ENCODE data around the gene NEK2.
"Not testable (repeated sequence)": the region's sequence is repeated elsewhere in the genome, so short reads cannot be mapped to it uniquely, and the experiment has no call there.

NEK2 gene

GRCh38 chr1:211628417-211628816 lies 47.0 kb downstream of the NEK2 start:
- H3K36me3 Mint-ChIP-seq (ENCODE audit: insufficient read depth): no peaks in the 10 kb centered on the region
- no peak overlapping the region for H3K27ac Mint-ChIP-seq
- H3K4me1 Mint-ChIP-seq (ENCODE audit: low read depth in 2 of 2): peaks cover 0 to 9% of the 10 kb centered on the region in 2 donors
- H3K4me3 Mint-ChIP-seq: no peak overlapping the region
- H3K9me3 Mint-ChIP-seq: no peaks in the 10 kb centered on the region
- no peak for DNase-seq
- no peaks in the 10 kb centered on the region for H3K27me3 Mint-ChIP-seq
- no peak for ATAC-seq (replicated peaks)

- no peaks in the 10 kb centered on the region for H3K36me3 Mint-ChIP-seq (ENCODE audit: insufficient read depth)
- peaks cover 0 to 4% of the 10 kb centered on the region in 2 donors for H3K4me1 Mint-ChIP-seq (ENCODE audit: low read depth in 2 of 2)
- no peaks in the 10 kb centered on the region for H3K9me3 Mint-ChIP-seq
- no peak overlapping the region for H3K27ac Mint-ChIP-seq
- H3K4me3 Mint-ChIP-seq: no peak overlapping the region
- no peak for ATAC-seq (replicated peaks)
- DNase-seq: no peak
- H3K27me3 Mint-ChIP-seq: no peaks in the 10 kb centered on the region
Observed at GRCh38 chr1:211627259-211627658, 48.2 kb downstream of the NEK2 start.

- H3K27ac Mint-ChIP-seq; H3K27me3 Mint-ChIP-seq; DNase-seq; H3K9me3 Mint-ChIP-seq; H3K36me3 Mint-ChIP-seq (ENCODE audit: insufficient read depth); ATAC-seq (replicated peaks); H3K4me1 Mint-ChIP-seq (ENCODE audit: low read depth in 2 of 2); H3K4me3 Mint-ChIP-seq: not testable (repeated sequence)
Observed at GRCh38 chr1:211625866-211626265, 49.6 kb downstream of the NEK2 start.

- no peaks in the 10 kb centered on the region for H3K4me1 Mint-ChIP-seq (ENCODE audit: low read depth in 2 of 2)
- H3K27me3 Mint-ChIP-seq: no peaks in the 10 kb centered on the region
- peak in 2 of 3 experiments; percentile 12 to 15 for DNase-seq
Observed at GRCh38 chr1:211625040-211625439, 50.4 kb downstream of the NEK2 start.

DNA sequence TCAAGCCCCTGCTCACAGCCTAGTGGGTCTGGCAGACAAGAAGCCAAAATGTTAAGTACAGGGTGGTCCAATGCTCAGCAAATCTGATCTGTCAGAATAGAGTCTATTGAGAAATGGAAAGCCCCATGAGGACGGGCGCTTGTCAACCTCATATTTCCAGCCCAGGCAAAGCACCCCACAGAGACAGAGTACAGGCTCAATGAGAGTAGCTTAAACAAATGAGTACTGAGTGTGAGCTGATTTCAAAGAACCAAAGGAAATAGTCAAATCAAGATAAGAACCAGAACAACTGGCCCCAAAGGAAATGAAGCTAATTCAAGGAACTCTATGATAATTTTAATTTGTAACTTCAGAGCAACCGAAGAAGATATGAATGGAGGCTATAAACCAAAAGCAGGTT lies 51.9 kb downstream of the NEK2 start:
- Mint-ChIP-seq H3K4me3 (no peak overlapping the region), H3K27me3 (no peaks in the 10 kb centered on the region), H3K27ac (no peak overlapping the region), H3K4me1 (ENCODE audit: low read depth in 2 of 2) (no peaks in the 10 kb centered on the region), H3K36me3 (ENCODE audit: insufficient read depth) (no peaks in the 10 kb centered on the region), H3K9me3 (no peaks in the 10 kb centered on the region)
- ATAC-seq (replicated peaks) (no peak), DNase-seq (no peak)

More at GRCh38 chr1:211625040-211625439, 50.4 kb downstream of the NEK2 start:
- H3K9me3 Mint-ChIP-seq: no peaks in the 10 kb centered on the region
- H3K36me3 Mint-ChIP-seq (ENCODE audit: insufficient read depth): no peaks in the 10 kb centered on the region
- H3K4me3 Mint-ChIP-seq: no peak overlapping the region
- no peak overlapping the region for H3K27ac Mint-ChIP-seq
- peak; percentile 76 for ATAC-seq (replicated peaks)

DNA sequence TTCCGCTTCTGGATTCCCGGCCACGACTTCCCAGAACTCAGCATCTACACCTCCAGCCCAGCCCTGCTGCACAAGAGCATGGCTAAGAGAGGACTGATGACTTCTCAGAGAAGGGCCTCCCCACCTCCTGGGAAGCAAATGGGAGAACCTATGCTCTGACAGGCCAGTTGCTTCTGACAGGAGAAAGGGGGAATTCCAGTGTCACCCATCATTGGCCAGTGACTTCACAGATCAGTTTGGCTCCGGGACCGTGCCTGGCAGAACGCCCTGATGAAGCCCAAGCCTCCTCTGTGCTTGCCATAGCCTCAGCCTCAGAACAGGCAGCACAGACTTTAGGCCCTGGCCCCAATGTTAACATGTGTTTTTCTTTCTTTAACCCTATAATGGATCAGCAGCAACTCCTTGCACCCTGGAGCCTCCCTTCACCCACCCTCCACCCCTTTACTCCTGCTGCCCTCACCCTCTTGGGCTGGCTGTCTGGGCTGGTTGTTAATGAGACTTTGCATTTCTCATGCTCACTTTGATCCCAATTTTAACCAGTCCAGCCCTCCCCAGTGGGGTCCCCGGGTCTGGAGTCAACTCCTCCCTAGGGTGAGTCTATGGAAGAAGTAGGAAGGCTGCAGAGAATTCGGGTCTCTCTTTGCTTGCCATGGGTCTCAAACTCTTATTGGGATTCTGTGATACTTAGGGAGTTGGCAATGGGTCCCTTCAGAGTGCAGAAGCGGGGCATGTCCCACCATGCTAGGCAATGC lies 53.8 kb downstream of the NEK2 start:
- no peak overlapping the region for H3K27ac Mint-ChIP-seq
- H3K9me3 Mint-ChIP-seq: no peaks in the 10 kb centered on the region
- H3K27me3 Mint-ChIP-seq: no peaks in the 10 kb centered on the region
- no peak for ATAC-seq (replicated peaks)
- H3K4me1 Mint-ChIP-seq (ENCODE audit: low read depth in 2 of 2): no peaks in the 10 kb centered on the region
- no peak for DNase-seq
- H3K4me3 Mint-ChIP-seq: no peak overlapping the region
- peaks cover 4% of the 10 kb centered on the region for H3K36me3 Mint-ChIP-seq (ENCODE audit: insufficient read depth)

- H3K4me1 Mint-ChIP-seq (ENCODE audit: low read depth in 2 of 2): no peaks in the 10 kb centered on the region
- DNase-seq (no peak), ATAC-seq (replicated peaks) (no peak)
- peaks cover 4% of the 10 kb centered on the region for H3K36me3 Mint-ChIP-seq (ENCODE audit: insufficient read depth)
- H3K27me3 Mint-ChIP-seq: no peaks in the 10 kb centered on the region
- no peak overlapping the region for H3K4me3 Mint-ChIP-seq
- H3K9me3 Mint-ChIP-seq: no peaks in the 10 kb centered on the region
- H3K27ac Mint-ChIP-seq: no peak overlapping the region
Observed at GRCh38 chr1:211620097-211620496, 55.3 kb downstream of the NEK2 start.

- ATAC-seq (replicated peaks) (no peak), DNase-seq (no peak)
- no peaks in the 10 kb centered on the region for H3K4me1 Mint-ChIP-seq (ENCODE audit: low read depth in 2 of 2)
- H3K9me3 Mint-ChIP-seq: no peaks in the 10 kb centered on the region
- no peaks in the 10 kb centered on the region for H3K27me3 Mint-ChIP-seq
- no peak overlapping the region for H3K4me3 Mint-ChIP-seq
- peaks cover 4% of the 10 kb centered on the region for H3K36me3 Mint-ChIP-seq (ENCODE audit: insufficient read depth)
- no peak overlapping the region for H3K27ac Mint-ChIP-seq
Observed at GRCh38 chr1:211619033-211619996, 56.1 kb downstream of the NEK2 start.

GRCh38 chr1:211616965-211617297 lies 58.5 kb downstream of the NEK2 start:
- DNase-seq: no peak
- Mint-ChIP-seq H3K9me3 (no peaks in the 10 kb centered on the region), H3K4me3 (no peak overlapping the region), H3K4me1 (ENCODE audit: low read depth in 2 of 2) (peaks cover 0 to under 1% of the 10 kb centered on the region in 2 donors), H3K36me3 (ENCODE audit: insufficient read depth) (peaks cover 4% of the 10 kb centered on the region), H3K27me3 (no peaks in the 10 kb centered on the region), H3K27ac (no peak overlapping the region)
- ATAC-seq (replicated peaks): no peak

DNA sequence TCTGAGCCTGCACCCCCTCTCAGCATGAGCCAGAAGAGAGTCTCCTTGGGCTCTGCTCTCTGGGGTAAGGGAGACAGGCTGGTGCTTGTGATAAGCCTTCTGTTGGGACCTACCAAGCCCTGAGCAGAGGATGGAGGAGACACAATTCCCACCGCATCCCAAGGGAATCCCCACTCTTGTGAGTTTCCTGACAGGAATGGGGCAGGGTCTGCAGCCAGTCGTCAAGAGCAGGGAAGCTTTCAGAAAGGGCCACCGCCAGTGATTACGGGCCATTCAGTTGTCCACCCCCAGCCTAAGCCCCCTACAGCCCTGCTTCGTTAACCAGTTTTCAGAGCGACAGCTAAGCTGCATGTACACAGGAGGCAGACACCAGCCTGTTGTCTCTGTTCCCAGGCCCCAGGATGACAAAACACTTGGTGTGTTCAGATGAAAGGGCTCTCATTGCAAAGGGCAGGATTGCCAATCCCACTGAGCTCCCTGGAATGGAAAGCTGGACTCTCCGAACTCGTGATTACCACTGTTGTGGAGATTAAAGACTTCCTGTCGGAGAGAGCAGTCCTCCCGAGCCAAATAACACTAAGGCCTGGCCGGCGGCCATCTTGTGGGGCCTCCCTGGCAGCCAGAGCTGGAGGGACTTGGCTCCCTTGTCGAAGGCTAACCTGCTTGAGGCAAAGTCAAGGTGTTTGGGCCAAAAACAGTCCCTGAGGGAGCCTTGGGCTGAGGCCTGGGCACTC lies 59.0 kb downstream of the NEK2 start:
- Mint-ChIP-seq H3K36me3 (ENCODE audit: insufficient read depth) (peaks cover 4% of the 10 kb centered on the region), H3K27ac (peak overlapping the region in 1 of 2 donors; percentile 44), H3K4me1 (ENCODE audit: low read depth in 2 of 2) (peaks cover 0 to 4% of the 10 kb centered on the region in 2 donors), H3K9me3 (no peaks in the 10 kb centered on the region), H3K4me3 (no peak overlapping the region), H3K27me3 (no peaks in the 10 kb centered on the region)
- DNase-seq (no peak), ATAC-seq (replicated peaks) (no peak)

DNA sequence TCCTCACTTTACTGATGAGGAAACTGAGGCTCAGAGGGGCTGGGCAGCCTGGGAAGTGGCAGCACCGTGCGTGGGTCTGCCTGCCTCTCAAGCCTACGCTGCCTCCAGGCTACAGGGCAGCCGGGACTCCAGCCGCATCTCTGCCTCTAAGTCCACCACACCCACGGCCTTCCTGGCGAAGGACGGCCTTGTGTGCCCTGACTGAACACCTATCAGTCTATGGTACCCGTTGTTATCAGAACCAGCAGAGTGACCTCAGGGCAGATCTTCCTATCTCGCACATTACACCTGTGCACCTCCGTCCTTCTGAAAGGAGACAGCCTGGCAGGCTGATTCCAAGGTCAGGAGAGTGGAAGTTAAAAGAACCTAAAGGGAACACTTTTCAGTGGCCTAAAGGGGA lies 60.8 kb downstream of the NEK2 start:
- H3K27me3 Mint-ChIP-seq: no peaks in the 10 kb centered on the region
- DNase-seq (no peak), ATAC-seq (replicated peaks) (no peak)
- peaks cover 0 to 4% of the 10 kb centered on the region in 2 donors for H3K4me1 Mint-ChIP-seq (ENCODE audit: low read depth in 2 of 2)
- no peak overlapping the region for H3K27ac Mint-ChIP-seq
- peaks cover 4% of the 10 kb centered on the region for H3K36me3 Mint-ChIP-seq (ENCODE audit: insufficient read depth)
- H3K4me3 Mint-ChIP-seq: no peak overlapping the region
- H3K9me3 Mint-ChIP-seq: no peaks in the 10 kb centered on the region

DNA sequence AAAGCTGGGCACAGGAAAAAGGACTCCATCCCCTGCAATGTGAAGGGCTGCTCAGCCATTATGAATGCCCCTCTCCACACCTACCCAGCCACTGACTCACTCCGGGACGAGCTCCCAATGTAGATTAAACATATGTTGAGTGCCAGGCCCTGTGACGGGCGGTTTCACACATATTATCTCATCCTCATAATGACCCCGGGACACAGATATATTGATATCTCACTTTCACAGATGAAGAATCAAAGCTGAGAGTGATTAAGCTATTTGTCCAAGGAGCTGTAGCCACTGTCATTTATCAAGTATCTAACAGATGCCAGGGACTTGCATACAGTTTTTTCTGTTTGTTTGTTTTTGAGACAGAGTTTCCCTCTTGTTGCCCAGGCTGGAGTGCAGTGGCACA lies 61.5 kb downstream of the NEK2 start:
- no peaks in the 10 kb centered on the region for H3K9me3 Mint-ChIP-seq
- peak overlapping the region in 1 of 2 donors; percentile 38 for H3K27ac Mint-ChIP-seq
- no peak for DNase-seq
- no peaks in the 10 kb centered on the region for H3K27me3 Mint-ChIP-seq
- H3K36me3 Mint-ChIP-seq (ENCODE audit: insufficient read depth): peaks cover 4% of the 10 kb centered on the region
- H3K4me1 Mint-ChIP-seq (ENCODE audit: low read depth in 2 of 2): peaks cover 0 to 4% of the 10 kb centered on the region in 2 donors
- H3K4me3 Mint-ChIP-seq: no peak overlapping the region
- no peak for ATAC-seq (replicated peaks)

GRCh38 chr1:211613108-211613947 lies 62.1 kb downstream of the NEK2 start:
- H3K27me3 Mint-ChIP-seq: no peaks in the 10 kb centered on the region
- DNase-seq (no peak), ATAC-seq (replicated peaks) (peak; percentile 32)
- H3K36me3 Mint-ChIP-seq (ENCODE audit: insufficient read depth): peaks cover 4% of the 10 kb centered on the region
- H3K9me3 Mint-ChIP-seq: no peaks in the 10 kb centered on the region
- peaks cover 0 to 4% of the 10 kb centered on the region in 2 donors for H3K4me1 Mint-ChIP-seq (ENCODE audit: low read depth in 2 of 2)
- peak overlapping the region in 1 of 2 donors; percentile 38 for H3K27ac Mint-ChIP-seq
- no peak overlapping the region for H3K4me3 Mint-ChIP-seq
